Thyroid gland (tissue), 4 donors: ENCODE measurements around the gene GLI2. TPM values are rescaled to one million over a fixed set of nuclear protein-coding genes. Genes with fewer than 3 reads are reported as not detected.

Experiments
- DNase-seq, 2 donors: peaks; one replicate each; pipeline ENCODE4 v3.0.0-alpha.2; 2019
- H3K27ac ChIP-seq, 3 donors: fragments of 200-600 bp; sonication (generic); 1 replicate in 2 of 3; 2 replicates in 1 of 3; pipeline ENCODE4 v1.5.1; 2016 to 2019; ENCODE audit warnings: mild to moderate bottlenecking in 1 of 3, moderate library complexity in 1 of 3
- H3K27me3 ChIP-seq: fragments of 200-600 bp; sonication (generic); one replicate; pipeline ENCODE4 v1.5.1; 2019
- H3K36me3 ChIP-seq, 2 donors: fragments of 200-600 bp; sonication (generic); one replicate each; pipeline ENCODE4 v1.5.1; 2016 to 2019
- H3K4me1 ChIP-seq, 2 donors: fragments of 200-600 bp; sonication (generic); one replicate each; pipeline ENCODE4 v1.5.1; 2017 to 2019
- H3K4me3 ChIP-seq, 3 donors: fragments of 200-600 bp; sonication (generic); replicated peaks in 1 of 3; 1 replicate in 2 of 3; 2 replicates in 1 of 3; pipeline ENCODE4 v1.5.1; 2016; ENCODE audit warnings: mild to moderate bottlenecking in 1 of 3
- H3K9me3 ChIP-seq: fragments of 200-600 bp; sonication (generic); one replicate; pipeline ENCODE4 v1.5.1; 2017
- POLR2A ChIP-seq, 2 donors: fragments of 450-650 bp; IDR thresholded peaks; one replicate each; pipeline ENCODE4 v1.6.1; 2017; ENCODE audit warnings: antibody characterized with exemption in 2 of 2, mild to moderate bottlenecking in 2 of 2, moderate library complexity in 1 of 2
- WGBS, 2 donors: methylation state at CpG; one replicate each; pipeline ENCODE4 v1.1.5; 2017; 5-methylcytosine and 5-hydroxymethylcytosine counted together
- intact Hi-C: fragments of 100-400 bp; cut with DNase I; formaldehyde crosslinking; loops from one replicate; pipeline ENCODE4 v1.15.1; 2023
- total RNA-seq, 4 donors: library from RNA; depleted of rRNA; stranded (reverse); fragments of >200 nt; gene quantifications; one replicate each; pipeline ENCODE4 v1.2.3, GENCODE V29; 2016
- TF ChIP-seq, protein P1 (sequence below), 6 experiments: fragments of 200-600 bp in 3 of 6; fragments of 450-650 bp in 3 of 6; sonication (generic) in 3 of 6; IDR thresholded peaks; one replicate each; pipeline ENCODE4 v1.5.1; 2016 to 2019; ENCODE audit warnings: antibody characterized with exemption in 6 of 6, mild to moderate bottlenecking in 2 of 6, inconsistent platforms in 1 of 6, moderate library complexity in 1 of 6

Gene GLI2
- total RNA-seq, 4 donors from 2014 or later: 1.1 to 1.4 (median 1.3) TPM

DNA sequence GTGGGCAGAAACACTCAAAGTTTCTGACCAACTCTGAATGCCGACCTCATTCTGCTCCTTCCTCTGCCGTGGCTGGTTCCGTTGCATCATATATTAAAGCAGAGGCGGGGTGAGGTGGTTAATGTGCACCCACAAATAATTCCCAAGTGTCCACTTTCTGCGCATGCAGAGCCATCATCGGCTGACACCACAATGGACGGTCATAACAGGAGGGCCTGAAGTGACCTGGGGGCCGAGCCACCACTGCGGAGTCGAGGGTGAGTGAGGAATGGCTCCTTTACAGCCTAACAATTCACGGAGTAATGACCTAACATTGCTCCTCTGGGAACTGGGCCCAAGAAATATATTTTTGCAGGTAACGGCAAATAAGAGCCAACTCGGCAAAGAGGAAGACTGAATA is 32.9 kb upstream of the GLI2 start:
- no peak for DNase-seq

DNA sequence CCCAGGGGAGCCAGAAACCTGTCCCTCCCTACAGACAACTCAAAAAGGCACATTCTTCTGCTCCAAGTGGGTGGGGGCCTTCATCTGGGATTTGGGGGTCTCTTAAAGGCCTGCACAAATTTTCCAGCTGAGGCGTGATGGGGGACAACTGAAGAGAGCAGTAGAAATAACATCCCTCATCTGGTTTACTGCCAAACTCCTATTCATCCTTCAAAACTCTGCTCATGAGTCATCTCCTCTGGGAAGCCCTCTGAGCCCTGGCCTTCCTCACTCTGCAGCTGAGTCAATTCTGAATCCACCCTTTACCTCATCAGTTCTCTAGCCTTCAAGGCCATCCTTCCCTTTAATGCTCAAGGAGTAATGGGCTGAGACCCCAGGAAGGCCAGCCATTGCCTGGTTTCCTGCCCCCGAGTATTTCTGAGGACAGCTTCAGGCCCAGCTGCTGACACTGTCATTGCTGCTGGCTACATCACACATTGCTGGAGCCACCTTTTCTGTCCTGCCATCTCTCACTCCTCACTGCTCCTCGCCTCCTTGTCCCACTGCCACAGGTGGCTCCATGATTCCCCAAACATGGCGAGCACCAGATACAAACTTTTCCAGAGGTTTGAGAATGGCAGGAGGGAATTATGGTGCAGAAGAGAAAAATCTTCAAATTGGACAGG is 32.2 kb upstream of the GLI2 start:
- WGBS, 2 donors: 82 to 94% methylated on average over 4 of the region's 4 CpGs

More for the DNA sequence above, 32.9 kb upstream of the GLI2 start:
- H3K27me3 ChIP-seq: no peaks in the 10 kb centered on the region
- TF ChIP-seq, protein P1, sequence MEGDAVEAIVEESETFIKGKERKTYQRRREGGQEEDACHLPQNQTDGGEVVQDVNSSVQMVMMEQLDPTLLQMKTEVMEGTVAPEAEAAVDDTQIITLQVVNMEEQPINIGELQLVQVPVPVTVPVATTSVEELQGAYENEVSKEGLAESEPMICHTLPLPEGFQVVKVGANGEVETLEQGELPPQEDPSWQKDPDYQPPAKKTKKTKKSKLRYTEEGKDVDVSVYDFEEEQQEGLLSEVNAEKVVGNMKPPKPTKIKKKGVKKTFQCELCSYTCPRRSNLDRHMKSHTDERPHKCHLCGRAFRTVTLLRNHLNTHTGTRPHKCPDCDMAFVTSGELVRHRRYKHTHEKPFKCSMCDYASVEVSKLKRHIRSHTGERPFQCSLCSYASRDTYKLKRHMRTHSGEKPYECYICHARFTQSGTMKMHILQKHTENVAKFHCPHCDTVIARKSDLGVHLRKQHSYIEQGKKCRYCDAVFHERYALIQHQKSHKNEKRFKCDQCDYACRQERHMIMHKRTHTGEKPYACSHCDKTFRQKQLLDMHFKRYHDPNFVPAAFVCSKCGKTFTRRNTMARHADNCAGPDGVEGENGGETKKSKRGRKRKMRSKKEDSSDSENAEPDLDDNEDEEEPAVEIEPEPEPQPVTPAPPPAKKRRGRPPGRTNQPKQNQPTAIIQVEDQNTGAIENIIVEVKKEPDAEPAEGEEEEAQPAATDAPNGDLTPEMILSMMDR (IDR thresholded peaks at IDR 0.05): no peak
- TF ChIP-seq POLR2A (IDR thresholded peaks at IDR 0.05): no peak
- intact Hi-C loops: no loop called here
- no peaks in the 10 kb centered on the region for H3K9me3 ChIP-seq
- WGBS, 2 donors: 89 to 93% methylated on average over 13 of the region's 13 CpGs
- no peaks in the 10 kb centered on the region for H3K36me3 ChIP-seq
- peaks cover 9 to 11% of the 10 kb centered on the region in 2 donors for H3K4me1 ChIP-seq
- H3K27ac ChIP-seq: no peak overlapping the region
- H3K4me3 ChIP-seq: no peak overlapping the region

DNA sequence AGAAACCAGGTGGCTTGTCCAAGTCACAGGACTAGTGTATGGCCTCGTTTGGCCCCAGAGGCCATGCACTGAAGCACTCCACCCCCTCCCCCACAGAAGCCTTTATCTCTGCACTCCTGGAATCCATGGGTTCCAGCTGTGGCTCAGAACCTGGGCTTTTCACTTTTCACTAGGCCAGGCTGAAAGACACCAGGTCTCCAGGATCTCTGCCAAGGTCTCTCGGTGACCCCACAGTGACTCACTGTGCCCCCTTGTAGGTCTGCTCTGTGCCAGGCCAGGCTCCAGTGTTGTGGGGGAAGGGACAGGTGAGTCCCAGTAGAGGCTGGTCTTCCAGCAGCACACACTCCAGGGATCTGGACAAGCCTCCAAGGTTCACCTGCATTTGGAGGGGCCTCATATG is 31.0 kb upstream of the GLI2 start:
- Histone ChIP-seq H3K4me3 (no peak overlapping the region), H3K27me3 (peaks cover 3% of the 10 kb centered on the region), H3K4me1 (peaks cover 9 to 11% of the 10 kb centered on the region in 2 donors), H3K36me3 (no peaks in the 10 kb centered on the region), H3K9me3 (no peaks in the 10 kb centered on the region), H3K27ac (no peak overlapping the region)
- intact Hi-C loops: no loop called here
- TF ChIP-seq, protein P1 (IDR thresholded peaks at IDR 0.05): no peak
- no peak for DNase-seq
- 73 to 100% methylated on average over 2 of the region's 2 CpGs for WGBS, 2 donors

More for the DNA sequence above, 32.2 kb upstream of the GLI2 start:
- no peak for TF ChIP-seq POLR2A (IDR thresholded peaks at IDR 0.05)
- TF ChIP-seq, protein P1 (IDR thresholded peaks at IDR 0.05): no peak
- Histone ChIP-seq H3K27ac (no peak overlapping the region), H3K27me3 (no peaks in the 10 kb centered on the region), H3K4me3 (no peak overlapping the region), H3K4me1 (peaks cover 9 to 11% of the 10 kb centered on the region in 2 donors), H3K36me3 (no peaks in the 10 kb centered on the region), H3K9me3 (no peaks in the 10 kb centered on the region)
- DNase-seq: no peak
- intact Hi-C loops: no loop called here

DNA sequence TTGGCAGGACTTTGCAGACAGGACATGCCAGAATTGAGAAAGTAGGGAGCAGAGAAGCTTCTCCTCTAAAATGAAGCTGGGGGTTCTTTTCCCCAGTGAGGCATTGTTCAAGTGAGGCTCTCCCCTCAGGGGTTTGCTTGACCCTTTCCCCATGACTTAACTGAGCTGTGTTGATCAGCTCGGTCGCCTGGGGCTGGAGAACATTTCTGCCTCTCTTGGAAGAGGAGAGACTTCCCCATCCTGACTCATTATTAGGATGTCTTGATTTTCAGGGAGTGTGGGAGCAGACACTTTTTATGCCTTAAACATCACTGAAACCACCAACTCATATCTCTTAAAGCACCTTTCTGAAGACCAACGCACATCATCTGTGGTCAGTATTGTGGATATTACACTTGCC is 27.9 kb upstream of the GLI2 start:
- Histone ChIP-seq H3K9me3 (no peaks in the 10 kb centered on the region), H3K4me3 (no peak overlapping the region), H3K27ac (no peak overlapping the region), H3K27me3 (peaks cover 12% of the 10 kb centered on the region), H3K4me1 (peaks cover 9 to 11% of the 10 kb centered on the region in 2 donors), H3K36me3 (no peaks in the 10 kb centered on the region)
- DNase-seq: no peak
- no peak for TF ChIP-seq POLR2A (IDR thresholded peaks at IDR 0.05)
- TF ChIP-seq, protein P1 (IDR thresholded peaks at IDR 0.05): no peak
- intact Hi-C loops: no loop called here
- 81 to 82% methylated on average over 3 of the region's 3 CpGs for WGBS, 2 donors

DNA sequence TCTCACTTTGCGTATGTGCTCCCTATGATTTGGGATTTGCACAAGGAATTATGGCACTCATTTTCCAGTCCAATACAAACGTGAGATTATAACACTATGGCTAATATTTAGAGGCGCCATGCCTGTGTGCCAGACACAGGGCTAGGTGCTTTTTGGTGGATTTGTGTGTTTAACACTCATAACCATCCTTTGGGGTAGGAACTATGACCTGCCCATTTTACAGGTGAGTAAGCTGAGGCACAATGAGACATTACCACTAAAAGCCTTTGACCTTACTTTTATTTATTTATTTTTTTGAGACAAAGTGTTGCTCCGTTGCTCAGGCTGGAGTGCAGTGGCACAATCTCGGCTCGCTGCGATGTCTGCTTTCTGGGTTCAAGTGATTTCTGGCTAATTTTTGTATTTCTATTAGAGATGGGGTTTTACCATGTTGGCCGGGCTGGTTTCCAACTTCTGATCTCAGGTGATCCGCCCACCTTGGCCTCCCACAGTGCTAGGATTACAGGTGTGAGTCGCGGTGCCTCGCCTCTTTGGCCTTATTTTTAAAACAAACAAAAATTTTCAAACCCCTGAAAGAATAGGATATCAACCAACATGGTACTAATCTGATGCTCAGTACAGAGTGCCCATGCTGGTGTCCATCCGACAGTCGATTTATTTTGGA is 26.6 kb upstream of the GLI2 start:
- 61 to 71% methylated on average over 14 of the region's 14 CpGs for WGBS, 2 donors
- H3K9me3 ChIP-seq: no peaks in the 10 kb centered on the region
- intact Hi-C loops: no loop called here
- TF ChIP-seq, protein P1 (IDR thresholded peaks at IDR 0.05): no peak
- no peak for TF ChIP-seq POLR2A (IDR thresholded peaks at IDR 0.05)
- no peak overlapping the region for H3K4me3 ChIP-seq
- H3K27ac ChIP-seq: no peak overlapping the region
- DNase-seq: no peak
- H3K36me3 ChIP-seq: no peaks in the 10 kb centered on the region
- H3K27me3 ChIP-seq: peaks cover 12% of the 10 kb centered on the region
- H3K4me1 ChIP-seq: peaks cover 9 to 11% of the 10 kb centered on the region in 2 donors
